WTC11 (cell line): ENCODE results near the gene ERC1. TPM values are rescaled to one million over a fixed set of nuclear protein-coding genes. Genes with fewer than 3 reads are reported as not detected.

Experiments used
- ATAC-seq: fragments of 200-7000 bp; cut with Tn5 transposase; 2 replicates; pipeline ENCODE4 v1.10.0; 2021; ENCODE audit warnings: mild to moderate bottlenecking, moderate library complexity
- CTCF ChIA-PET: fragments of 300-600 bp; sonication (Branson Sonifier 250); formaldehyde crosslinking; loops from one replicate; lab custom pipeline; 2021; ENCODE audit warnings: antibody characterized with exemption; lab: Charles Lee
- POLR2A ChIA-PET: fragments of 350-600 bp; sonication (Branson Sonifier 250); formaldehyde crosslinking; loops from one replicate; lab custom pipeline; 2021; ENCODE audit warnings: antibody characterized with exemption; lab: Charles Lee
- DNase-seq: peaks from one replicate; pipeline ENCODE4 v3.0.0; 2021; ENCODE audit warnings: low spot score
- H3K27ac Mint-ChIP-seq: 2 replicates; pipeline ENCODE4 v1.8.0; 2021; ENCODE audit warnings: mixed read lengths
- H3K27me3 Mint-ChIP-seq: 2 replicates; pipeline ENCODE4 v1.8.0; 2021; ENCODE audit warnings: low read depth, mild to moderate bottlenecking, moderate library complexity, mixed read lengths
- H3K36me3 Mint-ChIP-seq: 2 replicates; pipeline ENCODE4 v1.8.0; 2021; ENCODE audit warnings: mixed read lengths
- H3K4me1 Mint-ChIP-seq: 2 replicates; pipeline ENCODE4 v1.8.0; 2022; ENCODE audit warnings: mixed read lengths
- H3K4me3 Mint-ChIP-seq: 2 replicates; pipeline ENCODE4 v1.8.0; 2021; ENCODE audit warnings: mild to moderate bottlenecking, moderate library complexity, mixed read lengths
- H3K9me3 Mint-ChIP-seq: 2 replicates; pipeline ENCODE4 v1.8.0; 2021; ENCODE audit warnings: mixed read lengths
- AFF4 ChIP-seq: sonication (generic); formaldehyde crosslinking; IDR thresholded peaks from 2 replicates; pipeline ENCODE4 v1.8.1; 2023; ENCODE audit warnings: mild to moderate bottlenecking, missing genetic modification reagents, borderline replicate concordance
- ATF3 ChIP-seq: sonication (generic); formaldehyde crosslinking; conservative IDR thresholded peaks from 2 replicates; pipeline ENCODE4 v1.8.1; 2022; ENCODE audit warnings: mild to moderate bottlenecking, missing genetic modification reagents
- CBFB ChIP-seq: sonication (generic); formaldehyde crosslinking; IDR thresholded peaks from 2 replicates; pipeline ENCODE4 v1.8.1; 2022; ENCODE audit warnings: mild to moderate bottlenecking, low read depth, missing genetic modification reagents
- CTCF ChIP-seq: fragments of 200-600 bp; IDR thresholded peaks from 2 replicates; pipeline ENCODE4 v1.8.0; 2022; ENCODE audit warnings: antibody characterized with exemption
- E2F4 ChIP-seq: sonication (generic); formaldehyde crosslinking; IDR thresholded peaks from 2 replicates; pipeline ENCODE4 v1.8.1; 2022; ENCODE audit warnings: low read depth, mild to moderate bottlenecking, moderate library complexity, missing genetic modification reagents, borderline replicate concordance
- FOXP1 ChIP-seq: sonication (generic); formaldehyde crosslinking; IDR thresholded peaks from 2 replicates; pipeline ENCODE4 v1.8.0; 2022; ENCODE audit warnings: missing genetic modification reagents, mild to moderate bottlenecking, moderate library complexity, borderline replicate concordance
- GABPB1 ChIP-seq: sonication (generic); formaldehyde crosslinking; IDR thresholded peaks from 2 replicates; pipeline ENCODE4 v1.8.1; 2023; ENCODE audit warnings: mild to moderate bottlenecking, missing genetic modification reagents
- GRHL2 ChIP-seq: fragments of 250-450 bp; sonication (Bioruptor Pico); IDR thresholded peaks from 2 replicates; pipeline ENCODE4 v1.8.0; 2022; ENCODE audit warnings: mild to moderate bottlenecking, moderate library complexity; ENCODE audit not compliant: insufficient replicate concordance, severe bottlenecking
- IRF1 ChIP-seq: sonication (generic); formaldehyde crosslinking; IDR thresholded peaks from 2 replicates; pipeline ENCODE4 v1.8.0; 2023; ENCODE audit warnings: missing genetic modification reagents
- IRF2 ChIP-seq: sonication (generic); formaldehyde crosslinking; IDR thresholded peaks from 2 replicates; pipeline ENCODE4 v1.8.0; 2022; ENCODE audit warnings: low read depth, missing genetic modification reagents, borderline replicate concordance
- MLX ChIP-seq: sonication (generic); formaldehyde crosslinking; IDR thresholded peaks from 2 replicates; pipeline ENCODE4 v1.8.1; 2023; ENCODE audit warnings: mild to moderate bottlenecking, missing genetic modification reagents, moderate library complexity
- MXD4 ChIP-seq: fragments of 250-450 bp; sonication (Bioruptor Pico); IDR thresholded peaks from 2 replicates; pipeline ENCODE4 v1.8.0; 2021; ENCODE audit warnings: mild to moderate bottlenecking, moderate library complexity, borderline replicate concordance
- NFE2L1 ChIP-seq: sonication (generic); formaldehyde crosslinking; IDR thresholded peaks from 2 replicates; pipeline ENCODE4 v1.8.1; 2023; ENCODE audit warnings: missing genetic modification reagents
- OVOL2 ChIP-seq: fragments of 250-450 bp; sonication (Bioruptor Pico); IDR thresholded peaks from 2 replicates; pipeline ENCODE4 v1.9.0; 2021; ENCODE audit warnings: mild to moderate bottlenecking, borderline replicate concordance
- RELA ChIP-seq: sonication (generic); formaldehyde crosslinking; IDR thresholded peaks from 2 replicates; pipeline ENCODE4 v1.8.1; 2022; ENCODE audit warnings: missing genetic modification reagents, mild to moderate bottlenecking, borderline replicate concordance
- SOX15 ChIP-seq: fragments of 250-450 bp; sonication (Bioruptor Pico); IDR thresholded peaks from 2 replicates; pipeline ENCODE4 v1.9.0; 2021; ENCODE audit warnings: mild to moderate bottlenecking
- STAT6 ChIP-seq: sonication (generic); formaldehyde crosslinking; conservative IDR thresholded peaks from 2 replicates; pipeline ENCODE4 v1.8.1; 2023; ENCODE audit warnings: mild to moderate bottlenecking, low read depth, missing genetic modification reagents, moderate library complexity
- TCF7 ChIP-seq: sonication (generic); formaldehyde crosslinking; IDR thresholded peaks from 2 replicates; pipeline ENCODE4 v1.8.0; 2022; ENCODE audit warnings: mild to moderate bottlenecking, low read depth, missing genetic modification reagents, moderate library complexity
- TEAD4 ChIP-seq: sonication (generic); formaldehyde crosslinking; IDR thresholded peaks from 2 replicates; pipeline ENCODE4 v1.8.0; 2022; ENCODE audit warnings: mild to moderate bottlenecking, missing genetic modification reagents
- ZMAT4 ChIP-seq: fragments of 250-450 bp; sonication (Bioruptor Pico); IDR thresholded peaks from 2 replicates; pipeline ENCODE4 v1.9.0; 2021; ENCODE audit warnings: mild to moderate bottlenecking
- ZNF121 ChIP-seq: sonication (generic); formaldehyde crosslinking; IDR thresholded peaks from 2 replicates; pipeline ENCODE4 v1.8.0; 2023; ENCODE audit warnings: missing genetic modification reagents
- ZNF138 ChIP-seq: sonication (generic); formaldehyde crosslinking; conservative IDR thresholded peaks from 2 replicates; pipeline ENCODE4 v1.8.1; 2022; ENCODE audit warnings: mild to moderate bottlenecking, moderate library complexity, missing genetic modification reagents
- ZNF219 ChIP-seq: sonication (generic); formaldehyde crosslinking; IDR thresholded peaks from 2 replicates; pipeline ENCODE4 v1.8.0; 2023; ENCODE audit warnings: missing genetic modification reagents, mild to moderate bottlenecking, borderline replicate concordance
- ZSCAN18 ChIP-seq: fragments of 250-450 bp; sonication (Bioruptor Pico); IDR thresholded peaks from 2 replicates; pipeline ENCODE4 v2.1.2; 2022; ENCODE audit warnings: mild to moderate bottlenecking, moderate library complexity
- total RNA-seq: library from RNA; stranded (reverse); gene quantifications from 3 replicates; pipeline ENCODE4 v1.2.3, GENCODE V29; 2021

The ERC1 gene
- total RNA-seq, 1 experiment from 2014 or later = 47.5 TPM

- no peaks in the 10 kb centered on the region for H3K4me1 Mint-ChIP-seq
- H3K9me3 Mint-ChIP-seq = no peaks in the 10 kb centered on the region
- ATAC-seq (no peak), DNase-seq (no peak)
- no peak for TF ChIP-seq AFF4
- no peak for TF ChIP-seq ZSCAN18
- no peak for TF ChIP-seq IRF2
- TF ChIP-seq ZNF138 (CRISPR knock-in tag) = no peak
- TF ChIP-seq CBFB = no peak
- no peak for TF ChIP-seq NFE2L1
- no peak for TF ChIP-seq OVOL2 (CRISPR knock-in tag)
- TF ChIP-seq CTCF = no peak
- no peak for TF ChIP-seq GABPB1
- no peak for TF ChIP-seq RELA (CRISPR knock-in tag)
- no peak for TF ChIP-seq STAT6 (CRISPR knock-in tag)
- TF ChIP-seq ZNF121 (CRISPR knock-in tag) = no peak
- no peak for TF ChIP-seq GRHL2
- no peak for TF ChIP-seq ZNF219 (CRISPR knock-in tag)
- TF ChIP-seq TCF7 = no peak
- no peak overlapping the region for H3K27ac Mint-ChIP-seq
- H3K36me3 Mint-ChIP-seq = no peaks in the 10 kb centered on the region; the same call in 1 of the 2 replicates
- ChIA-PET CTCF (interaction anchor here (1.0 to 2.3 kb wide), 5 partner anchors 13 to 387 kb away, joined by 3 to 16 read pairs (median 7); no protein-coding TSS in a partner anchor), POLR2A (no interaction called here)
- H3K4me3 Mint-ChIP-seq = no peak overlapping the region
- H3K27me3 Mint-ChIP-seq = no peaks in the 10 kb centered on the region; the same call in 1 of the 2 replicates
Observed at GRCh38 chr12:1504895-1505311, 513.9 kb downstream of the ERC1 start.

GRCh38 chr12:1505576-1505975 lies 514.6 kb downstream of the ERC1 start:
- no peaks in the 10 kb centered on the region for H3K4me1 Mint-ChIP-seq
- H3K27ac Mint-ChIP-seq = no peak overlapping the region
- no peaks in the 10 kb centered on the region; the same call in 1 of the 2 replicates for H3K27me3 Mint-ChIP-seq
- CTCF ChIA-PET = interaction anchor here (0.7 to 2.3 kb wide), 8 partner anchors 12 to 387 kb away, joined by 3 to 16 read pairs (median 4); no protein-coding TSS in a partner anchor
- ATAC-seq (peak; percentile 26; the same call in 1 of the 2 replicates), DNase-seq (no peak)
- no peaks in the 10 kb centered on the region for H3K36me3 Mint-ChIP-seq
- no peak overlapping the region for H3K4me3 Mint-ChIP-seq
- POLR2A ChIA-PET = no interaction called here
- no peaks in the 10 kb centered on the region for H3K9me3 Mint-ChIP-seq
- TF ChIP-seq E2F4 (CRISPR knock-in tag) (no peak), MLX (CRISPR knock-in tag) (no peak), IRF1 (no peak), FOXP1 (CRISPR knock-in tag) (no peak), TEAD4 (CRISPR knock-in tag) (no peak), ATF3 (no peak), SOX15 (CRISPR knock-in tag) (no peak), MXD4 (no peak), ZMAT4 (no peak)
